GM18511 (cell line): ENCODE data around the gene PPIE.
A peak's percentile ranks its signal among the peaks of the same experiment; 100 is the strongest.
"Not testable (repeated sequence)": the region's sequence is repeated elsewhere in the genome, so short reads cannot be mapped to it uniquely, and the experiment has no call there.

Experiments used
- ATAC-seq: cut with Tn5 transposase; IDR thresholded peaks from one replicate; pipeline ENCODE4 v1.9.1; 2021; ENCODE audit warnings: mild to moderate bottlenecking, moderate library complexity; ENCODE audit not compliant: unreplicated experiment

The PPIE gene

GRCh38 chr1:39776886-39777285, 38.2 kb downstream of the PPIE start:
- no peak for ATAC-seq

GRCh38 chr1:39777306-39777705, 38.6 kb downstream of the PPIE start:
- ATAC-seq, result no peak

GRCh38 chr1:39777896-39778295, 39.2 kb downstream of the PPIE start:
- not testable (repeated sequence) for ATAC-seq

- ATAC-seq, result not testable (repeated sequence)
These were observed 39.9 kb downstream of the PPIE start for GRCh38 chr1:39778463-39779099.

- ATAC-seq, result no peak
These were observed 40.5 kb downstream of the PPIE start for GRCh38 chr1:39779137-39779536.

GRCh38 chr1:39779821-39780220, 41.1 kb downstream of the PPIE start:
- no peak for ATAC-seq

GRCh38 chr1:39781349-39781715, 42.6 kb downstream of the PPIE start:
- ATAC-seq, result no peak

GRCh38 chr1:39782103-39782502, 43.4 kb downstream of the PPIE start:
- no peak for ATAC-seq

GRCh38 chr1:39782685-39783084, 44.0 kb downstream of the PPIE start:
- not testable (repeated sequence) for ATAC-seq

- ATAC-seq, result not testable (repeated sequence)
These were observed 47.8 kb downstream of the PPIE start for GRCh38 chr1:39786303-39787107.

- ATAC-seq, result not testable (repeated sequence)
These were observed 48.4 kb downstream of the PPIE start for GRCh38 chr1:39787108-39787375.

GRCh38 chr1:39787468-39787867, 48.8 kb downstream of the PPIE start:
- no peak for ATAC-seq

GRCh38 chr1:39787964-39788363, 49.3 kb downstream of the PPIE start:
- ATAC-seq, result not testable (repeated sequence)

- ATAC-seq, result no peak
These were observed 49.7 kb downstream of the PPIE start for GRCh38 chr1:39788426-39788757.

GRCh38 chr1:39788758-39789570, 50.3 kb downstream of the PPIE start, which contains the start of gene BMP8B:
TSS of gene BMP8B (minus strand) at chr1:39788865. CDS start at chr1:39788485, 380 bp downstream.
- peak; percentile 72 for ATAC-seq

GRCh38 chr1:39789571-39790110, 51.0 kb downstream of the PPIE start:
- no peak for ATAC-seq

- no peak for ATAC-seq
These were observed 53.2 kb downstream of the PPIE start for GRCh38 chr1:39791838-39792237.

- no peak for ATAC-seq
These were observed 57.0 kb downstream of the PPIE start for GRCh38 chr1:39795651-39796050.

- ATAC-seq, result peak; percentile 95
These were observed 60.4 kb downstream of the PPIE start for GRCh38 chr1:39798859-39799769.

- peak; percentile 67 for ATAC-seq
These were observed 61.2 kb downstream of the PPIE start for GRCh38 chr1:39799770-39800470.
